Astrocyte of the spinal cord (primary cell): ENCODE data around the gene MEAF6.
A peak's percentile ranks its signal among the peaks of the same experiment; 100 is the strongest.

ENCODE experiments used
- DNase-seq: peaks from one replicate; pipeline ENCODE4 v3.0.0; 2011; ENCODE audit warnings: low read depth, low spot score
- H3K4me3 ChIP-seq: 2 replicates; pipeline ENCODE4 v1.5.1; 2011; ENCODE audit warnings: low read depth, mild to moderate bottlenecking, low read length, moderate library complexity
- in situ Hi-C: cut with HindIII; loops from 2 replicates; pipeline ENCODE4 v1.10.0; 2017; ENCODE audit warnings: low sequenced_read_pairs
- TF ChIP-seq, protein P1 (sequence below): IDR thresholded peaks from 2 replicates; pipeline ENCODE4 v1.5.1; 2012; ENCODE audit warnings: low read depth, mild to moderate bottlenecking, low read length, inconsistent platforms

Gene MEAF6

DNA sequence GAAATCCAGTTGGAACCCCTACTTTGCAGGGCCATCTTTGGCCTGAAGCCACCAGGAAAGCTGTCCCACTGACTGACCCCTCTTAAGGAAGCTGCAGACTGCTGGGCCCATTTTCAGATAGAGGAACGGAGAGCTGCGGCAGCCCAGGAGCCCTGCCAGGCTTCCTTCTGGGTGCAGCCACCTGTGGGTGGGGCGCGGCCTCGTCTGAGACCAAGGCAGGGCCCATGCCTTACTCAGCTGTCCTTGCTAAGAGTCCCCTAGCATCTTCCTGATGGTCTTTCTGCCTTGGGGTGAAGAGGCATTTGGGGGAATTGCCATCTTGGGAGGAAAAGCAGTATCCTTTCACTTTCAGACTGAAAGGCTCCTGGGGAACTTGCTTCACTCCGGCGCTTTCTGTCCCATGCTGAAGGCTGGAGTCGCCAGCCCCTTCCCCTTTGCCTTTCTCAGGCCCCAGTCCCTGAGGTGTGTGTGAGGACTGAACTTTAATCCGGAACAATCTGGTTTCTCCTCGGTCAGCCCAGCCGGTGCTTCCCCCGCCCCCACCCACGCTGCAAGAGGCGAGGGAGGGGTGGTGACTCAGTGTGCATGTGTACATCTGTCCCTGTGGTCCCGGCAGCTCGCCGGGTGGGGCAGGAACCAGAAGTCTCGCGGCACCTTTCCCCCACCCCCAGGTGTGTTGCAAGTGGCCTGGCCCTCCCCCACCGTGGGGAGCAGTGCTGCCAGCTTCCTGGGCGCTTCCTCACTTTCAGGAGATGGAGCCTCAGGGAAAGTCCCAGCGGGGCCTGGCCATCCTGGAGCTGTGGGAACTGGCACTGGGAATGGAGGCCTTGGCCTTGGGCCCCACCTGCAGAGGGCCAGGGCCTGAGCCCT, 35.1 kb downstream of the MEAF6 start:
- in situ Hi-C loops = no loop called here
- DNase-seq = peak; percentile 85
- H3K4me3 ChIP-seq = peak overlapping the region; percentile 29
- TF ChIP-seq, protein P1, sequence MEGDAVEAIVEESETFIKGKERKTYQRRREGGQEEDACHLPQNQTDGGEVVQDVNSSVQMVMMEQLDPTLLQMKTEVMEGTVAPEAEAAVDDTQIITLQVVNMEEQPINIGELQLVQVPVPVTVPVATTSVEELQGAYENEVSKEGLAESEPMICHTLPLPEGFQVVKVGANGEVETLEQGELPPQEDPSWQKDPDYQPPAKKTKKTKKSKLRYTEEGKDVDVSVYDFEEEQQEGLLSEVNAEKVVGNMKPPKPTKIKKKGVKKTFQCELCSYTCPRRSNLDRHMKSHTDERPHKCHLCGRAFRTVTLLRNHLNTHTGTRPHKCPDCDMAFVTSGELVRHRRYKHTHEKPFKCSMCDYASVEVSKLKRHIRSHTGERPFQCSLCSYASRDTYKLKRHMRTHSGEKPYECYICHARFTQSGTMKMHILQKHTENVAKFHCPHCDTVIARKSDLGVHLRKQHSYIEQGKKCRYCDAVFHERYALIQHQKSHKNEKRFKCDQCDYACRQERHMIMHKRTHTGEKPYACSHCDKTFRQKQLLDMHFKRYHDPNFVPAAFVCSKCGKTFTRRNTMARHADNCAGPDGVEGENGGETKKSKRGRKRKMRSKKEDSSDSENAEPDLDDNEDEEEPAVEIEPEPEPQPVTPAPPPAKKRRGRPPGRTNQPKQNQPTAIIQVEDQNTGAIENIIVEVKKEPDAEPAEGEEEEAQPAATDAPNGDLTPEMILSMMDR = no peak

- peak; percentile 36 for DNase-seq
- H3K4me3 ChIP-seq = peak overlapping the region; percentile 29
- TF ChIP-seq, protein P1 = no peak
Observed at GRCh38 chr1:37478890-37479254, 35.7 kb downstream of the MEAF6 start.

DNA sequence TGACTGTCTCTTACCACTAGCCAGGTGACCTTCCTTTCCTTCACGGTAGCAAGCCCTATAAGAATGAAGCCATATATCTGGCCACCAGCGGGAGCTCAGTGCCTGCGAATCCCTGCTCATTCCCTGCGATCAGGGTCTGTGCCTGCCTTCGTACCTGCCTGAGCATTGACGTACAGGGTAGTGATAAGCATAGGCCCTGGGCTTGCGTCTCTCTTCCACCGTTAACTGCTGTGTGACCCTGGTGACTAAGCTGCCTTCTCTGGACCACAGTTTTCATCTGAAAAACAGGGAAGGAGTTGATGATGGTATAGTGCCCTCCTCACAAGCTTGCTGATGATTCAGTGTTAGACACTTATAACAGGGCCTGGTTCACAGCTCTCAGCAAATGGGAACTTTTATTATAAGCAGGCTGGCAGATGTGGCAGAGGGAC, 36.1 kb downstream of the MEAF6 start:
- DNase-seq = peak; percentile 54
- peak overlapping the region; percentile 29 for H3K4me3 ChIP-seq
- in situ Hi-C loops = no loop called here
- TF ChIP-seq, protein P1 = no peak

More at GRCh38 chr1:37478890-37479254, 35.7 kb downstream of the MEAF6 start:
- in situ Hi-C loops = no loop called here

GRCh38 chr1:37477946-37478345, 36.6 kb downstream of the MEAF6 start:
- TF ChIP-seq, protein P1 = no peak
- no peak for DNase-seq

DNA sequence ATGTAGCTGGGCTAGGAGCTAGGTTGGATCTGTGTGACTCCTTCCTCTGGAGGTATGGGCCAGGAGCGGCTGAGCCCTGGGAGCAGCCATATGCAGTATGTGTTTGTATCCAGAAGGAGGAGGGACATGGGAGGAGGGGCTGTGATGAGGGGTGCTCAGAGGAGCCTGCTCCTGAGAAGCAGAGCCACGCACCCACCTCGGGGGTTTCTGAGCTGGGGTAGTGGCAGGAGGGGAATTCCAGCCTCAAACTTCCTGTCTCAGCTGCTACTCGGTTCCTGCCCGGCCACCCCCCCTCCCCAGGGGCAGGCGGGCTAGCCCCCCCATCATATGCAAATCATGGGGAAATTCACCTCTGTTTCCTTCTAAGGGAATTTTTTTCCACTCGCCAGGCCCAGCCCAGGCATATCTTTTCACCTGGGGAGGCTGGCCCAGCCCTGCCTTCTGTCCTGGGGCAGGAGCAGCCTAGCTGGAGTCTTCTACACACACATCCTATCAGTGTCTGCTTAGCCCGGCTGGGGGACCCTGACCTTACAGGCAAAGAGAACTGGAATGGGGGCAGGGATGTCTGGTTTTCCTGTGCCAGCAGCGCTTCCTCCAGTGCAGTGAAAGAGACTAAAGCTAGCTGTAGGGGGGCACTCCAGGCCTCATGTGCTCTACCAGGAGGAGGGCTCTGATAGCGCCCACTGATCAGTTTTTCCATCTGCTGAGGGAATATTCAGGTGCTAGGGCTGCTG, 37.2 kb downstream of the MEAF6 start:
- H3K4me3 ChIP-seq = peak overlapping the region; percentile 77
- TF ChIP-seq, protein P1 = no peak
- peak; percentile 50 for DNase-seq
- in situ Hi-C loops = no loop called here

More at GRCh38 chr1:37477946-37478345, 36.6 kb downstream of the MEAF6 start:
- peak overlapping the region; percentile 77 for H3K4me3 ChIP-seq
- in situ Hi-C loops = no loop called here

- peak; percentile 74 for DNase-seq
- TF ChIP-seq, protein P1 = no peak
- in situ Hi-C loops = no loop called here
- H3K4me3 ChIP-seq = peak overlapping the region; percentile 77
Observed at GRCh38 chr1:37476460-37477197, 37.9 kb downstream of the MEAF6 start.
